Smooth muscle cell (in vitro differentiated cells): ENCODE measurements around the gene MTX1. TPM values are rescaled to one million over a fixed set of nuclear protein-coding genes. Genes with fewer than 3 reads are reported as not detected.

Source experiments
- DNase-seq: peaks from one replicate; lab custom pipeline; 2025; ENCODE audit not compliant: unreplicated experiment; lab: John Stamatoyannopoulos, UW
- H2AFZ ChIP-seq: fragments of 200-600 bp; sonication (generic); 2 replicates; pipeline ENCODE4 v1.6.0; 2016; ENCODE audit warnings: antibody characterized with exemption, low read depth, mild to moderate bottlenecking
- H3F3A ChIP-seq: fragments of 200-600 bp; sonication (generic); 2 replicates; pipeline ENCODE4 v1.6.0; 2017; ENCODE audit warnings: antibody characterized with exemption, low read depth
- H3K27ac ChIP-seq: fragments of 200-600 bp; sonication (generic); 2 replicates; pipeline ENCODE4 v1.5.1; 2016; ENCODE audit warnings: low read depth, mild to moderate bottlenecking
- H3K27me3 ChIP-seq: fragments of 200-600 bp; sonication (generic); 2 replicates; pipeline ENCODE4 v1.6.1; 2016; ENCODE audit warnings: low read depth, mild to moderate bottlenecking
- H3K36me3 ChIP-seq: fragments of 200-600 bp; sonication (generic); 2 replicates; pipeline ENCODE4 v1.5.1; 2016; ENCODE audit warnings: low read depth
- H3K4me1 ChIP-seq: fragments of 200-600 bp; sonication (generic); 2 replicates; pipeline ENCODE4 v1.5.1; 2016; ENCODE audit warnings: low read depth
- H3K4me2 ChIP-seq: fragments of 200-600 bp; sonication (generic); 2 replicates; pipeline ENCODE4 v1.6.0; 2016; ENCODE audit warnings: mild to moderate bottlenecking
- H3K4me3 ChIP-seq: fragments of 200-600 bp; sonication (generic); 2 replicates; pipeline ENCODE4 v1.5.1; 2016; ENCODE audit warnings: mild to moderate bottlenecking
- H3K79me2 ChIP-seq: fragments of 200-600 bp; sonication (generic); 2 replicates; pipeline ENCODE4 v1.6.0; 2016; ENCODE audit warnings: low read depth, mild to moderate bottlenecking
- H3K9ac ChIP-seq: fragments of 200-600 bp; sonication (generic); 2 replicates; pipeline ENCODE4 v1.6.0; 2016; ENCODE audit warnings: low read depth
- H3K9me3 ChIP-seq: fragments of 200-600 bp; sonication (generic); replicated peaks from 2 replicates; pipeline ENCODE4 v1.5.1; 2016; ENCODE audit warnings: low read depth
- H4K20me1 ChIP-seq: fragments of 200-600 bp; sonication (generic); 2 replicates; pipeline ENCODE4 v1.6.0; 2016; ENCODE audit warnings: low read depth
- WGBS: methylation state at CpG from one replicate; pipeline ENCODE4 v1.1.7; 2016; ENCODE audit warnings: low lambda C conversion rate; 5-methylcytosine and 5-hydroxymethylcytosine counted together
- polyA plus RNA-seq: library from polyadenylated mRNA; unstranded; fragments of >200 nt; fragmentation: Nextera tagmentation; extraction: Ambion mirVana; gene quantifications from 2 replicates; pipeline ENCODE4 v1.2.1, GENCODE V29; 2016
- total RNA-seq: library from RNA; depleted of rRNA; stranded (reverse); fragments of >200 nt; gene quantifications from 2 replicates; pipeline ENCODE4 v1.2.3, GENCODE V29; 2014
- TF ChIP-seq, protein P1 (sequence below): fragments of 200-600 bp; sonication (generic); IDR thresholded peaks from 2 replicates; pipeline ENCODE4 v1.5.1; 2017; ENCODE audit warnings: borderline replicate concordance, mild to moderate bottlenecking, antibody characterized with exemption; ENCODE audit not compliant: insufficient read depth, poor library complexity, severe bottlenecking

The MTX1 gene
- total and polyA plus RNA-seq, 2 experiments from 2014 or later, result 45.2 to 109 TPM

DNA sequence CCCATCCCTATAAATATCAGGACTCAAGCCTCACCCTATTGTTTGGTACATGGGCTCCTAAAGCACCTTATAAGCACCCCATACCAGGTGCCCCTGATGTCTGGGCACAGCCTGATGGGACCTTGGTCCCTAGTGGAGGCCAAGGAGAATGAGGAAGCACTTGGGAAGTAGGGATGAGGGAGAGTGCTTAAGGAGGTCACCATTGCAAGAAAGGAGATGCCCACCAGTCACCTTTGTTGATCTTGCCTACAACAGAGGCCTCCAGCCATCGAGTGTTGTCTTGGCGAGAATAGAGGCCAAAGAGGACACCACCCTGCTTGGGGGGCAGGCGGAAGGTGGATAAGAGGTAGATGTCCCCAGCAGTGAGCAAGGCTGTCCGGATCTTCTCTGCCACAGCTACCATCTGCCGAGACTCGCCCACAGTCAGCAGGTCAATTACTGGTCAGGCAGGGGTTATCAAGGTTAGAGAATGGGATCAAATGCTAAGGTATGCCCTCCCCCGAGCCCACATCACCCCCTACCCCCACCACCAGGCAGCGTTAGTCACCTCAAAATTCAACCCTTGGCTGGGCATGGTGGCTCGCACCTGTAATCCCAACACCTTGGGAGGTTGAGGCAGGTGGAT is 2.4 kb upstream of the MTX1 start:
- Histone ChIP-seq H3K9ac (no peak overlapping the region), H3K27me3 (no peaks in the 10 kb centered on the region), H3K36me3 (no peaks in the 10 kb centered on the region), H3K4me2 (no peak overlapping the region), H3K9me3 (no peaks in the 10 kb centered on the region), H4K20me1 (no peaks in the 10 kb centered on the region), H3K79me2 (peaks cover 12% of the 10 kb centered on the region), H3K27ac (no peak overlapping the region), H3K4me3 (no peak overlapping the region), H3K4me1 (peaks cover 10% of the 10 kb centered on the region), H2AFZ (no peak overlapping the region), H3F3A (peaks cover 4% of the 10 kb centered on the region)
- no peak for DNase-seq
- 79% methylated on average over 9 of the region's 9 CpGs for WGBS
- TF ChIP-seq, protein P1, sequence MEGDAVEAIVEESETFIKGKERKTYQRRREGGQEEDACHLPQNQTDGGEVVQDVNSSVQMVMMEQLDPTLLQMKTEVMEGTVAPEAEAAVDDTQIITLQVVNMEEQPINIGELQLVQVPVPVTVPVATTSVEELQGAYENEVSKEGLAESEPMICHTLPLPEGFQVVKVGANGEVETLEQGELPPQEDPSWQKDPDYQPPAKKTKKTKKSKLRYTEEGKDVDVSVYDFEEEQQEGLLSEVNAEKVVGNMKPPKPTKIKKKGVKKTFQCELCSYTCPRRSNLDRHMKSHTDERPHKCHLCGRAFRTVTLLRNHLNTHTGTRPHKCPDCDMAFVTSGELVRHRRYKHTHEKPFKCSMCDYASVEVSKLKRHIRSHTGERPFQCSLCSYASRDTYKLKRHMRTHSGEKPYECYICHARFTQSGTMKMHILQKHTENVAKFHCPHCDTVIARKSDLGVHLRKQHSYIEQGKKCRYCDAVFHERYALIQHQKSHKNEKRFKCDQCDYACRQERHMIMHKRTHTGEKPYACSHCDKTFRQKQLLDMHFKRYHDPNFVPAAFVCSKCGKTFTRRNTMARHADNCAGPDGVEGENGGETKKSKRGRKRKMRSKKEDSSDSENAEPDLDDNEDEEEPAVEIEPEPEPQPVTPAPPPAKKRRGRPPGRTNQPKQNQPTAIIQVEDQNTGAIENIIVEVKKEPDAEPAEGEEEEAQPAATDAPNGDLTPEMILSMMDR, result no peak

GRCh38 chr1:155206891-155207805 is 1.3 kb upstream of the MTX1 start:
- TF ChIP-seq, protein P1, result peak; percentile 82
- Histone ChIP-seq H3K9ac (peak overlapping the region; percentile 100), H3F3A (peaks cover 4% of the 10 kb centered on the region), H4K20me1 (no peaks in the 10 kb centered on the region), H3K9me3 (no peaks in the 10 kb centered on the region), H3K4me1 (peaks cover 10% of the 10 kb centered on the region), H3K79me2 (peaks cover 12% of the 10 kb centered on the region), H3K27ac (peak overlapping the region; percentile 100), H3K4me2 (peak overlapping the region; percentile 96), H3K4me3 (peak overlapping the region; percentile 81), H2AFZ (no peak overlapping the region), H3K36me3 (no peaks in the 10 kb centered on the region), H3K27me3 (no peaks in the 10 kb centered on the region)
- DNase-seq, result peak; percentile 47
- WGBS, result 19% methylated on average over 13 of the region's 13 CpGs

DNA sequence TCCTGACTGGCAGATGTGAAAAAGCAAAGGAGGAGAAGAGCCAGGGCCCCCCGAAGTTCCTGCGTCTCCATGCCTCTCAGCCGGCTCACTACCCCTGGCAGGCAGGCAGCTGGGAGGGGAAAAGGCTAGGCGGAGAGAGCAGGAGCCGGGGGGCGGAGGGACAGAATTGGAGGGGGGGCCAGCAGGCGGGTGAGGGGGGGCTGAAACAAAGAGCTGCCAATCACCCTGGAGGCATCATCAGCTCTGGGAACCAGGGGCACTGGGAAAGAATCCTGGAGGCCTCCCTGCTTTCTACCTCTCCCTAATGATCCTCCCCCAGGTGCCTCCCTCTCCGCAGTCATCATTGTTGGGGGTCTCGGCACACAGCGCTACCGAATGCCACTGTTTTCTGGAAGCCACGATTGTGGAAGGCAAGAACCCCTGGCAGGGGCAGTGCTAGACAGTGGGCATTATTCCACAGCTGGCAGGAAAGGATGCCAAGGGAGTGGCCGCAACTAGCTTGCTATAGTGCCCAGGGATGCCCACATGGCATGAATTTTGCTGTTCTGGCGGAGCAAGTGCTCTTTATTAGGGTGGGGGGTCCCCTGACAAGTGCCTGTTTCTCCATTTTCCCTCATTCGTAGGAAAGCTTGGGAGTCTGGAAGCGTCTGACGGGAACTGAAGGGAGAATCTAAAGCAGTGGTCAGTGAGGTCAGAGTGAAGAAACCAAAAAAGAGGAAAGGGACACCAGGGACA is 522 bp upstream of the MTX1 start, which contains the start of gene THBS3:
TSS of gene THBS3 (minus strand) at position 92 of the 735 bp plus-strand sequence. CDS start at position 71, 21 bp downstream.
- H4K20me1 ChIP-seq, result no peaks in the 10 kb centered on the region
- peaks cover 4% of the 10 kb centered on the region for H3F3A ChIP-seq
- TF ChIP-seq, protein P1, result no peak
- no peaks in the 10 kb centered on the region for H3K27me3 ChIP-seq
- DNase-seq, result no peak
- peaks cover 12% of the 10 kb centered on the region for H3K79me2 ChIP-seq
- peaks cover 10% of the 10 kb centered on the region for H3K4me1 ChIP-seq
- peak within 1 kb of the TSS; percentile 96 for H3K4me2 ChIP-seq
- 15% methylated on average over 17 of the region's 17 CpGs for WGBS
- no peaks in the 10 kb centered on the region for H3K36me3 ChIP-seq
- peak within 1 kb of the TSS; percentile 42 for H2AFZ ChIP-seq
- H3K9me3 ChIP-seq, result no peaks in the 10 kb centered on the region
- H3K9ac ChIP-seq, result peak within 1 kb of the TSS; percentile 100
- H3K27ac ChIP-seq, result peak within 1 kb of the TSS; percentile 100
- H3K4me3 ChIP-seq, result peak within 1 kb of the TSS; percentile 81
